B cell (primary cell): ENCODE data around the gene CDH13. TPM values are rescaled to one million over a fixed set of nuclear protein-coding genes. Genes with fewer than 3 reads are reported as not detected.

Source experiments
- ATAC-seq: fragments of 200-7000 bp; cut with Tn5 transposase; one replicate; pipeline ENCODE4 v1.10.0; 2021; ENCODE audit warnings: low read depth, mild to moderate bottlenecking, moderate number of reproducible peaks, moderate library complexity
- CTCF ChIA-PET: fragments of 350-600 bp; sonication (Branson Sonifier 250); formaldehyde crosslinking; loops from one replicate; lab custom pipeline; 2021; ENCODE audit warnings: antibody characterized with exemption, inconsistent platforms; lab: Charles Lee
- POLR2A ChIA-PET: fragments of 350-600 bp; sonication (Branson Sonifier 250); formaldehyde crosslinking; loops from one replicate; lab custom pipeline; 2021; ENCODE audit warnings: antibody characterized with exemption; lab: Charles Lee
- DNase-seq: peaks from one replicate; pipeline ENCODE4 v3.0.0; 2013
- H2AFZ ChIP-seq: 2 replicates; pipeline ENCODE4 v1.6.1; 2012; ENCODE audit warnings: mild to moderate bottlenecking, low read depth, low read length; ENCODE audit not compliant: insufficient read depth, poor library complexity, severe bottlenecking
- H3K27ac ChIP-seq, 2 donors: 1 replicate in 1 of 2; 2 replicates in 1 of 2; pipeline ENCODE4 v1.5.1; 2012 to 2013; ENCODE audit warnings: low read length in 2 of 2, mild to moderate bottlenecking in 2 of 2, moderate library complexity in 1 of 2
- H3K27me3 ChIP-seq, 4 experiments: fragments of 200-600 bp in 1 of 4; sonication (generic) in 1 of 4; replicated peaks in 1 of 4; 1 replicate in 2 of 4; 2 replicates in 2 of 4; pipeline versions ENCODE4 v1.6.1 to v1.7.0; 2013 to 2016; ENCODE audit warnings: low read length in 3 of 4, mild to moderate bottlenecking in 2 of 4, mixed read lengths in 1 of 4, moderate library complexity in 1 of 4; ENCODE audit not compliant: insufficient read depth in 4 of 4, control insufficient read depth in 3 of 4; ENCODE audit errors: control extremely low read depth in 1 of 4
- H3K36me3 ChIP-seq, 2 experiments: replicated peaks in 1 of 2; 1 replicate in 1 of 2; 2 replicates in 1 of 2; pipeline versions ENCODE4 v1.6.1 to v1.7.1; 2013; ENCODE audit warnings: low read length in 1 of 2; ENCODE audit not compliant: insufficient read depth in 2 of 2, control insufficient read depth in 1 of 2; ENCODE audit errors: control extremely low read depth in 1 of 2, extremely low read depth in 1 of 2
- H3K4me1 ChIP-seq, 2 donors: fragments of 200-600 bp in 1 of 2; sonication (generic) in 1 of 2; 1 replicate in 1 of 2; 2 replicates in 1 of 2; pipeline versions ENCODE4 v1.5.1 to v1.6.1; 2013 to 2017; ENCODE audit warnings: low read length in 2 of 2; ENCODE audit not compliant: control insufficient read depth in 2 of 2, insufficient read depth in 2 of 2
- H3K4me2 ChIP-seq: replicated peaks from 2 replicates; pipeline ENCODE3; 2012; ENCODE audit warnings: mild to moderate bottlenecking, low read depth, low read length; ENCODE audit not compliant: poor library complexity, severe bottlenecking
- H3K4me3 ChIP-seq, 5 experiments: fragments of 200-600 bp in 1 of 5; sonication (generic) in 1 of 5; 1 replicate in 3 of 5; 2 replicates in 2 of 5; pipeline versions ENCODE4 v1.5.1 to v1.7.0; 2011 to 2016; ENCODE audit warnings: low read length in 4 of 5, mild to moderate bottlenecking in 4 of 5, low read depth in 2 of 5, control low read depth in 1 of 5, moderate library complexity in 1 of 5; ENCODE audit not compliant: insufficient read depth in 1 of 5; ENCODE audit errors: control extremely low read depth in 1 of 5, extremely low read depth in 1 of 5
- H3K79me2 ChIP-seq: fragments of 200-600 bp; sonication (generic); one replicate; pipeline ENCODE4 v1.6.0; 2016; ENCODE audit warnings: low read length; ENCODE audit not compliant: control insufficient read depth, insufficient read depth
- H3K9ac ChIP-seq: fragments of 200-600 bp; sonication (generic); 2 replicates; pipeline ENCODE4 v1.6.1; 2017; ENCODE audit warnings: mild to moderate bottlenecking, low read length, moderate library complexity
- H3K9me3 ChIP-seq, 3 donors: one replicate each; pipeline versions ENCODE4 v1.6.1 to v1.7.1; 2013; ENCODE audit warnings: low read length in 2 of 3; ENCODE audit not compliant: control insufficient read depth in 2 of 3, insufficient read depth in 1 of 3; ENCODE audit errors: control extremely low read depth in 1 of 3
- H4K20me1 ChIP-seq: 2 replicates; pipeline ENCODE4 v1.6.0; 2012; ENCODE audit warnings: mild to moderate bottlenecking, low read length; ENCODE audit not compliant: insufficient read depth, control insufficient read depth, poor library complexity, severe bottlenecking
- H3K27ac Mint-ChIP-seq: one replicate; pipeline ENCODE4 v1.8.0; 2021; ENCODE audit warnings: mixed read lengths
- H3K27me3 Mint-ChIP-seq: one replicate; pipeline ENCODE4 v1.8.0; 2021; ENCODE audit warnings: mixed read lengths
- H3K4me1 Mint-ChIP-seq: one replicate; pipeline ENCODE4 v1.8.0; 2021; ENCODE audit warnings: mixed read lengths
- H3K4me3 Mint-ChIP-seq: one replicate; pipeline ENCODE4 v1.8.0; 2021; ENCODE audit warnings: mixed read lengths
- H3K9me3 Mint-ChIP-seq: one replicate; pipeline ENCODE4 v1.8.0; 2022; ENCODE audit warnings: mixed read lengths; ENCODE audit not compliant: insufficient read depth
- EZH2 ChIP-seq: IDR thresholded peaks from 2 replicates; pipeline ENCODE4 v1.6.1; 2012; ENCODE audit warnings: borderline replicate concordance, low read depth, mild to moderate bottlenecking, moderate library complexity, low read length; ENCODE audit not compliant: insufficient read depth, poor library complexity, severe bottlenecking
- WGBS: methylation state at CpG from one replicate; pipeline ENCODE4 v1.1.5; 2013; ENCODE audit warnings: missing lambda C conversion rate; ENCODE audit not compliant: insufficient coverage; 5-methylcytosine and 5-hydroxymethylcytosine counted together
- intact Hi-C: fragments of 100-400 bp; cut with micrococcal nuclease; formaldehyde crosslinking; loops from one replicate; pipeline ENCODE4 v1.10.0; 2022
- polyA plus RNA-seq: library from polyadenylated mRNA; depleted of rRNA; stranded (reverse); fragments of >200 nt; gene quantifications from 2 replicates; pipeline ENCODE4 v1.2.3, GENCODE V29; 2012
- total RNA-seq, 2 donors: library from RNA; stranded (reverse); fragments of 120-200 nt in 1 of 2; gene quantifications; 1 replicate in 1 of 2; 2 replicates in 1 of 2; pipeline versions ENCODE4 v1.2.3 to v1.2.4, GENCODE V29; 2013 to 2022
- TF ChIP-seq, protein P1 (sequence below): fragments of 200-600 bp; IDR thresholded peaks from one replicate; pipeline ENCODE4 v1.8.0; 2022; ENCODE audit warnings: antibody characterized with exemption, mild to moderate bottlenecking

CDH13 gene
- total and polyA plus RNA-seq, 2 donors (not counting 1 experiment from before 2014, with no cell fraction given): not detected

DNA sequence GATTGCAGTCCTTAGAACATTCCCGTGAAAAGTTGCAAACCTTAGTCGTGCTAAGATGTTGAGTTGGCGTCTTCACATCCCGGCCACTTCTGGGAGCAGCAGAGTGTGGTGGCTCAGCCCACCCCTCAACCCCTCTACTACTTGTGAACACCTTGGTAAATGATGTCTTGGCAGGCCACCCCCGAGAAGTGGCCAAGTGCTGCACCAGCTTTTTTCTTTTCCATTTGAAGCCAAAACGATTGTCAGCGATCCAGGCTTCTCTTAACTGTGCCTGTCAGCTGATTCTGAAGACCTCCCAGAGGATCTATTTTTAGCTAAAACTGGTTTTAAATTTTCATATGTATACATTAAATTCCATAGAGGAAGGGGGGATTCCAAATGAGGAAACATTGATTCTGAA, 247.5 kb downstream of the CDH13 start:
- H3K27me3 ChIP-seq: peaks cover 0 to 2% (median 0%) of the 10 kb centered on the region in 4 experiments
- H2AFZ ChIP-seq: no peak overlapping the region
- ATAC-seq: no peak
- no peaks in the 10 kb centered on the region for H3K4me1 Mint-ChIP-seq
- H3K9me3 Mint-ChIP-seq: peaks cover 5% of the 10 kb centered on the region
- no peaks in the 10 kb centered on the region for H3K79me2 ChIP-seq
- no peak overlapping the region for H3K27ac ChIP-seq
- no peak overlapping the region for H3K27ac Mint-ChIP-seq
- H4K20me1 ChIP-seq: no peaks in the 10 kb centered on the region
- TF ChIP-seq, protein P1, sequence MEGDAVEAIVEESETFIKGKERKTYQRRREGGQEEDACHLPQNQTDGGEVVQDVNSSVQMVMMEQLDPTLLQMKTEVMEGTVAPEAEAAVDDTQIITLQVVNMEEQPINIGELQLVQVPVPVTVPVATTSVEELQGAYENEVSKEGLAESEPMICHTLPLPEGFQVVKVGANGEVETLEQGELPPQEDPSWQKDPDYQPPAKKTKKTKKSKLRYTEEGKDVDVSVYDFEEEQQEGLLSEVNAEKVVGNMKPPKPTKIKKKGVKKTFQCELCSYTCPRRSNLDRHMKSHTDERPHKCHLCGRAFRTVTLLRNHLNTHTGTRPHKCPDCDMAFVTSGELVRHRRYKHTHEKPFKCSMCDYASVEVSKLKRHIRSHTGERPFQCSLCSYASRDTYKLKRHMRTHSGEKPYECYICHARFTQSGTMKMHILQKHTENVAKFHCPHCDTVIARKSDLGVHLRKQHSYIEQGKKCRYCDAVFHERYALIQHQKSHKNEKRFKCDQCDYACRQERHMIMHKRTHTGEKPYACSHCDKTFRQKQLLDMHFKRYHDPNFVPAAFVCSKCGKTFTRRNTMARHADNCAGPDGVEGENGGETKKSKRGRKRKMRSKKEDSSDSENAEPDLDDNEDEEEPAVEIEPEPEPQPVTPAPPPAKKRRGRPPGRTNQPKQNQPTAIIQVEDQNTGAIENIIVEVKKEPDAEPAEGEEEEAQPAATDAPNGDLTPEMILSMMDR: no peak
- no peak for TF ChIP-seq EZH2
- DNase-seq: no peak
- H3K4me2 ChIP-seq: no peak overlapping the region
- no peak overlapping the region for H3K4me3 ChIP-seq
- WGBS: 76% methylated on average over 2 of the region's 7 CpGs
- H3K27me3 Mint-ChIP-seq: no peaks in the 10 kb centered on the region
- intact Hi-C loops: no loop called here
- peaks cover 0 to 2% (median 0%) of the 10 kb centered on the region in 3 donors for H3K9me3 ChIP-seq
- H3K9ac ChIP-seq: no peak overlapping the region
- ChIA-PET POLR2A (no interaction called here), CTCF (no interaction called here)
- H3K4me3 Mint-ChIP-seq: no peak overlapping the region
- H3K4me1 ChIP-seq: no peaks in the 10 kb centered on the region
- H3K36me3 ChIP-seq: no peaks in the 10 kb centered on the region

DNA sequence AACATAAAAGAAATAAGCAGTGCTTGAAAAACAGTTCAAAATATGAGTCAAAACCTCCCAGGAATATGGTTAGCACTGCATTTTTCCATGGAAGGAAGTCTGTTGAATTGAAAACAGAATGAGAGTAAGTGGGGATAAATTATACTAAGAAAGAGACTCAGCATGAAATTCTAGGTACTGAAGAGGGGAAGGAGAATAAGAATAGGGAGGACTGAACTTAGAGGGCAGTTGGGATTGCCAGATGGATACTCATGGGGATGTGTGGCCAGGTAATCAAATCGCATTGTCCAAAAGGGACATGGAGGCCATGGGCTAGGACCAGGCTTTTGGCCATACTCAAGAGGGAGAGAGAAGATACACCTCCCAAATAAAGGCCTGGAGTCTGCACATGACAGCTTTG, 247.9 kb downstream of the CDH13 start:
- Histone ChIP-seq H3K9ac (no peak overlapping the region), H3K4me3 (no peak overlapping the region), H3K4me1 (no peaks in the 10 kb centered on the region), H3K27ac (no peak overlapping the region), H3K27me3 (peaks cover 0 to 2% (median 0%) of the 10 kb centered on the region in 4 experiments), H4K20me1 (no peaks in the 10 kb centered on the region), H3K9me3 (peaks cover 0 to 2% (median 0%) of the 10 kb centered on the region in 3 donors), H2AFZ (no peak overlapping the region), H3K36me3 (no peaks in the 10 kb centered on the region), H3K79me2 (no peaks in the 10 kb centered on the region), H3K4me2 (no peak overlapping the region)
- H3K27me3 Mint-ChIP-seq: no peaks in the 10 kb centered on the region
- H3K27ac Mint-ChIP-seq: no peak overlapping the region
- H3K9me3 Mint-ChIP-seq: peaks cover 5% of the 10 kb centered on the region
- WGBS: 80% methylated on average over 1 of the region's 1 CpG
- TF ChIP-seq, protein P1: no peak
- no peak for TF ChIP-seq EZH2
- ATAC-seq: no peak
- ChIA-PET POLR2A (no interaction called here), CTCF (no interaction called here)
- intact Hi-C loops: no loop called here
- no peak for DNase-seq
- H3K4me1 Mint-ChIP-seq: no peaks in the 10 kb centered on the region
- H3K4me3 Mint-ChIP-seq: no peak overlapping the region
